ENCODE measurements around the gene CGN.
"Not testable (repeated sequence)": the region's sequence is repeated elsewhere in the genome, so short reads cannot be mapped to it uniquely, and the experiment has no call there.

DNA sequence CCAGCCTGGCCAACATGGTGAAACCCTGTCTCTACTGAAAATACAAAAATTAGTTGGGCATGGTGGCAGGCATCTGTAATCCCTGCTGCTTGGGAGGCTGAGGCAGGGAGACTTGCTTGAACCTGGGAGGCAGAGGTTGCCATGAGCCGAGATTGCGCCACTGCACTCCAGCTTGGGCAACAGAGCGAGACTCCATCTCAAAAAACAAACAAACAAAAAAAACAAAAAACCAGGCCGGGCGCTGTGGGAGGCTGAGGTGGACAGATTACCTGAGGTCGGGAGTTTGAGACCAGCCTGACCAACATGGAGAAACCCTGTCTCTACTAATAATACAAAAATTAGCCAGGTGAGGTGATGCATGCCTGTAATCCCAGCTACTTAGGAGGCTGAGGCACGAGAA lies 11.2 kb downstream of the CGN start:
- TF ChIP-seq, protein P1, sequence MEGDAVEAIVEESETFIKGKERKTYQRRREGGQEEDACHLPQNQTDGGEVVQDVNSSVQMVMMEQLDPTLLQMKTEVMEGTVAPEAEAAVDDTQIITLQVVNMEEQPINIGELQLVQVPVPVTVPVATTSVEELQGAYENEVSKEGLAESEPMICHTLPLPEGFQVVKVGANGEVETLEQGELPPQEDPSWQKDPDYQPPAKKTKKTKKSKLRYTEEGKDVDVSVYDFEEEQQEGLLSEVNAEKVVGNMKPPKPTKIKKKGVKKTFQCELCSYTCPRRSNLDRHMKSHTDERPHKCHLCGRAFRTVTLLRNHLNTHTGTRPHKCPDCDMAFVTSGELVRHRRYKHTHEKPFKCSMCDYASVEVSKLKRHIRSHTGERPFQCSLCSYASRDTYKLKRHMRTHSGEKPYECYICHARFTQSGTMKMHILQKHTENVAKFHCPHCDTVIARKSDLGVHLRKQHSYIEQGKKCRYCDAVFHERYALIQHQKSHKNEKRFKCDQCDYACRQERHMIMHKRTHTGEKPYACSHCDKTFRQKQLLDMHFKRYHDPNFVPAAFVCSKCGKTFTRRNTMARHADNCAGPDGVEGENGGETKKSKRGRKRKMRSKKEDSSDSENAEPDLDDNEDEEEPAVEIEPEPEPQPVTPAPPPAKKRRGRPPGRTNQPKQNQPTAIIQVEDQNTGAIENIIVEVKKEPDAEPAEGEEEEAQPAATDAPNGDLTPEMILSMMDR (conservative IDR thresholded peaks at IDR 0.05): not testable (repeated sequence)
- not testable (repeated sequence) for TF ChIP-seq ZFX (IDR thresholded peaks at IDR 0.05)
